GM10248 (cell line): ENCODE data around the gene LRP11.

Experiments used
- CTCF ChIA-PET: fragments of 300-600 bp; sonication (Branson Sonifier 250); formaldehyde crosslinking; extraction: SDS; loops from one replicate; lab custom pipeline; 2021; ENCODE audit warnings: antibody characterized with exemption; lab: Yijun Ruan, JAX
- POLR2A ChIA-PET: fragments of 350-650 bp; sonication (Branson Sonifier 250); formaldehyde crosslinking; extraction: SDS; loops from one replicate; lab custom pipeline; 2020; ENCODE audit warnings: antibody characterized with exemption; lab: Yijun Ruan, JAX
- DNase-seq: peaks from one replicate; pipeline ENCODE4 v3.0.0; 2012; ENCODE audit errors: extremely low spot score
- TF ChIP-seq, protein P1 (sequence below): IDR thresholded peaks from 2 replicates; pipeline ENCODE4 v1.5.1; 2012; ENCODE audit warnings: mild to moderate bottlenecking, low read depth; ENCODE audit errors: extremely low read depth, missing control alignments, control extremely low read depth

The LRP11 gene

DNA sequence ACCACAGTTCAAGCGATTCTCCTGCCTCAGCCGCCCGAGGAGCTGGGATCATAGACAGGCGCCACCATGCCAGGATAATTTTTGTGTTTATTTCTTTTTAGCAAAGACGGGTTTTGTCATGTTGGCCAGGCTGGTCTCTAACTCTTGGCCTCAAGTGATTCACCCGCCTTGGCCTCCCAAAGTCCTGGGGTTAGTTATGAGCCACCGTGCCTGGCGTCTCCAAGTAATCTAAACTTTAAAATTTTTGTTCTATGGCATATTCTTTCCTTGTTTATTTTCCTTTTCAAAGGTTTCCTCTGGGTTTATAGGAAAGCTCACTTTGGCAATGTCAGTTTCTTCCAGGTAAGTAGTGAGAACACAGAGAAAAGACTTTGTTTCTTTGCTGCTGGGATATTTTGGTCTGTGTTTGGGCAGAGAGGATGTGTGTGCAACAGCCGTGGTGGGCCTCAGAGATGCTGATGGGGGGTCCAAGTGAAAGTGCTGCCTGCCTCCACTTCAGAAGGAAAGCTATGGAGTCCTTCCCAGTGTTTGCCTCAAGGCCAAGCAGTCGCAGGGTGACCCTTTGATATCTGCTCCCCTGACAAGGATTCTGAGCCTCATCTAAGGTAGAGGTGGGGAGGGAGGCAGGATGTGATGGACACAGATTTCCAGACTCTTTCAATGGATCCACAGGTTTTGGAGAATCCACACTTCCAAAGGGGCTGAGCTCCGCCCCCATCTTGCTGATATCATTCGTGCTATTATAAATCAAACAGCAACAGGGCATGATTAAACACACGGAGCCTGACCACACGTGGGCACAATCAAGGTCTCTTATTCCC lies 2.3 kb downstream of the LRP11 start:
- ChIA-PET CTCF (interaction anchor here (0.8 kb wide), 1 partner anchor 44 kb away, joined by 3 read pairs; no protein-coding TSS in a partner anchor), POLR2A (interaction anchor here (0.6 kb wide), 1 partner anchor 10 kb away, joined by 3 read pairs; no protein-coding TSS in a partner anchor)
- DNase-seq: no peak
- TF ChIP-seq, protein P1, sequence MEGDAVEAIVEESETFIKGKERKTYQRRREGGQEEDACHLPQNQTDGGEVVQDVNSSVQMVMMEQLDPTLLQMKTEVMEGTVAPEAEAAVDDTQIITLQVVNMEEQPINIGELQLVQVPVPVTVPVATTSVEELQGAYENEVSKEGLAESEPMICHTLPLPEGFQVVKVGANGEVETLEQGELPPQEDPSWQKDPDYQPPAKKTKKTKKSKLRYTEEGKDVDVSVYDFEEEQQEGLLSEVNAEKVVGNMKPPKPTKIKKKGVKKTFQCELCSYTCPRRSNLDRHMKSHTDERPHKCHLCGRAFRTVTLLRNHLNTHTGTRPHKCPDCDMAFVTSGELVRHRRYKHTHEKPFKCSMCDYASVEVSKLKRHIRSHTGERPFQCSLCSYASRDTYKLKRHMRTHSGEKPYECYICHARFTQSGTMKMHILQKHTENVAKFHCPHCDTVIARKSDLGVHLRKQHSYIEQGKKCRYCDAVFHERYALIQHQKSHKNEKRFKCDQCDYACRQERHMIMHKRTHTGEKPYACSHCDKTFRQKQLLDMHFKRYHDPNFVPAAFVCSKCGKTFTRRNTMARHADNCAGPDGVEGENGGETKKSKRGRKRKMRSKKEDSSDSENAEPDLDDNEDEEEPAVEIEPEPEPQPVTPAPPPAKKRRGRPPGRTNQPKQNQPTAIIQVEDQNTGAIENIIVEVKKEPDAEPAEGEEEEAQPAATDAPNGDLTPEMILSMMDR: no peak

GRCh38 chr6:149860834-149861602 lies 3.1 kb downstream of the LRP11 start:
- no peak for DNase-seq
- ChIA-PET POLR2A (interaction anchor here (0.6 kb wide), 1 partner anchor 10 kb away, joined by 3 read pairs; no protein-coding TSS in a partner anchor), CTCF (no interaction called here)
- TF ChIP-seq, protein P1: peak; percentile 16

DNA sequence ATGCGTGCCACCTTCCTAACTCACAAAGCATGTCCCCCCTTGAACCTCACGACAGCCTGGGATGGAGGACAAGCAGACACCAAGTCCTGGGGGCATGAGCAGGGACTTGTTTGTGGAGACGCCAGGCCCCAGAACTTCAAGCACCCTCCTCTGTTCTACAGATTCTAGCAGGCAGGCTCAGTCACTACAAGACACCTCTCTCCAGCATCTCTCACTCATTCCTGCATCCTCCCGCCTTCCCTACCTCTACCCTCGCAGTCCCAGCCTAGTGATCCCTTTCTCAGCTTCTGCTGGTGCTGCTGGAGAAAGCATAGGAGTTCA lies 3.7 kb downstream of the LRP11 start:
- CTCF ChIA-PET: no interaction called here
- POLR2A ChIA-PET: no interaction called here
- TF ChIP-seq, protein P1: no peak
- no peak for DNase-seq

GRCh38 chr6:149859938-149860337 lies 4.2 kb downstream of the LRP11 start:
- no peak for DNase-seq
- ChIA-PET CTCF (no interaction called here), POLR2A (no interaction called here)
- TF ChIP-seq, protein P1: no peak

DNA sequence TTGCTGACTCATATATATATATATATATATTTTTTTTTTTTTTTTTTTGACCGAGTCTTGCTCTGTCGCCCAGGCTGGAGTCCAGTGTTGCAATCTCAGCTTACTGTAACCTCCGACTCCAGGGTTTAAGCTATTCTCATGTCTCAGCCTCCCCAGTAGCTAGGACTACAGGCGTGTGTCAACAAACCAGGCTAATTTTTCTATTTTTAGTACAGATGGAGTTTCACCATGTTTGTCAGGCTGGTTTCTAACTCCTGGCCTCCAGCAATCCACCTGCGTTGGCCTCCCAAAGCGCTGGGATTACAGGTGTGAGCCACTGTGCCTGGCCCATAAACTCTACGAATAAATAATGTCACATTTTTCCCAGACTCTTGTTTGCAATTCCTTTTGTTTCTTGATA lies 4.8 kb downstream of the LRP11 start:
- ChIA-PET POLR2A (no interaction called here), CTCF (no interaction called here)
- TF ChIP-seq, protein P1: no peak
- DNase-seq: no peak

GRCh38 chr6:149857541-149857940 lies 6.6 kb downstream of the LRP11 start:
- TF ChIP-seq, protein P1: no peak
- ChIA-PET POLR2A (no interaction called here), CTCF (no interaction called here)
- no peak for DNase-seq
